Tibial artery (tissue), 4 donors: ENCODE data around the gene LATS1.
"Not testable (repeated sequence)": the region's sequence is repeated elsewhere in the genome, so short reads cannot be mapped to it uniquely, and the experiment has no call there.

Experiments used
- DNase-seq, 2 donors: peaks; one replicate each; pipeline ENCODE4 v3.0.0-alpha.2; 2019
- H3K27ac ChIP-seq, 2 donors: fragments of 200-600 bp; sonication (generic) in 1 of 2; 1 replicate in 1 of 2; 2 replicates in 1 of 2; pipeline ENCODE4 v1.5.1; 2018 to 2019; ENCODE audit warnings: mild to moderate bottlenecking in 1 of 2
- H3K27me3 ChIP-seq, 2 donors: fragments of 200-600 bp; sonication (generic) in 1 of 2; one replicate each; pipeline versions ENCODE4 v1.5.1 to v1.6.0; 2016 to 2019
- H3K36me3 ChIP-seq, 3 donors: fragments of 200-600 bp; sonication (generic) in 2 of 3; one replicate each; pipeline ENCODE4 v1.5.1; 2016 to 2019; ENCODE audit warnings: mild to moderate bottlenecking in 2 of 3
- H3K4me1 ChIP-seq, 4 donors: fragments of 200-600 bp; sonication (generic) in 2 of 4; 1 replicate in 3 of 4; 2 replicates in 1 of 4; pipeline ENCODE4 v1.5.1; 2016 to 2019
- H3K4me3 ChIP-seq, 2 donors: fragments of 200-600 bp; sonication (generic) in 1 of 2; 1 replicate in 1 of 2; 2 replicates in 1 of 2; pipeline ENCODE4 v1.5.1; 2018 to 2019; ENCODE audit warnings: mild to moderate bottlenecking in 2 of 2
- H3K9me3 ChIP-seq, 3 donors: fragments of 200-600 bp; sonication (generic) in 1 of 3; one replicate each; pipeline ENCODE4 v1.5.1; 2016 to 2019
- intact Hi-C: fragments of 100-400 bp; cut with DNase I; formaldehyde crosslinking; loops from one replicate; pipeline ENCODE4 v1.15.0; 2023; ENCODE audit warnings: low total_unique reads
- TF ChIP-seq, protein P1 (sequence below), 2 experiments: fragments of 200-600 bp in 1 of 2; fragments of 450-650 bp in 1 of 2; IDR thresholded peaks; one replicate each; pipeline ENCODE4 v1.5.1; 2017 to 2019; ENCODE audit warnings: antibody characterized with exemption in 2 of 2, mild to moderate bottlenecking in 1 of 2, moderate library complexity in 1 of 2

Gene LATS1

DNA sequence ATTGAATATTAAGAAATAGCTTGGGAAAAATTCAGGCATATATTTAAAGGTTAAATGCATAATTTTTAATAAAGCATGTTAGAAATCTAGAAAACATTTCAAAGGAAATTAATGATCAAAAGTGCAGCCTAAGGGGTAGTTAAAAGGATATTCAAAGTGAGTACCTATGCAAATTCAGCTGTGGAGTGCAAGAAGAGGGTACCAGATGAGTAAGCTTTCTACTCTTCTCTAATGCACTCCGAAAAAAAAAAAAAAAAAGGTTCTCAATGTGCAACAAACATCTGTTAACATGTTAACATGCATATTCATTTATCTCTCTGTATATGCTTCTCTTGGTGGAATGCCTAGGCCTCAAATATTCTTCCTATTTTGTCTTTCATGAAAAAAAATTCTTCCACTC, 37.4 kb downstream of the LATS1 start:
- Histone ChIP-seq H3K27me3 (no peaks in the 10 kb centered on the region), H3K4me1 (peaks cover 0 to 18% (median 2%) of the 10 kb centered on the region in 4 donors), H3K4me3 (no peak overlapping the region), H3K27ac (no peak overlapping the region), H3K36me3 (peaks cover 30 to 50% (median 30%) of the 10 kb centered on the region in 3 donors), H3K9me3 (no peaks in the 10 kb centered on the region)
- intact Hi-C loops: no loop called here
- no peak for DNase-seq
- TF ChIP-seq, protein P1, sequence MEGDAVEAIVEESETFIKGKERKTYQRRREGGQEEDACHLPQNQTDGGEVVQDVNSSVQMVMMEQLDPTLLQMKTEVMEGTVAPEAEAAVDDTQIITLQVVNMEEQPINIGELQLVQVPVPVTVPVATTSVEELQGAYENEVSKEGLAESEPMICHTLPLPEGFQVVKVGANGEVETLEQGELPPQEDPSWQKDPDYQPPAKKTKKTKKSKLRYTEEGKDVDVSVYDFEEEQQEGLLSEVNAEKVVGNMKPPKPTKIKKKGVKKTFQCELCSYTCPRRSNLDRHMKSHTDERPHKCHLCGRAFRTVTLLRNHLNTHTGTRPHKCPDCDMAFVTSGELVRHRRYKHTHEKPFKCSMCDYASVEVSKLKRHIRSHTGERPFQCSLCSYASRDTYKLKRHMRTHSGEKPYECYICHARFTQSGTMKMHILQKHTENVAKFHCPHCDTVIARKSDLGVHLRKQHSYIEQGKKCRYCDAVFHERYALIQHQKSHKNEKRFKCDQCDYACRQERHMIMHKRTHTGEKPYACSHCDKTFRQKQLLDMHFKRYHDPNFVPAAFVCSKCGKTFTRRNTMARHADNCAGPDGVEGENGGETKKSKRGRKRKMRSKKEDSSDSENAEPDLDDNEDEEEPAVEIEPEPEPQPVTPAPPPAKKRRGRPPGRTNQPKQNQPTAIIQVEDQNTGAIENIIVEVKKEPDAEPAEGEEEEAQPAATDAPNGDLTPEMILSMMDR (IDR thresholded peaks at IDR 0.05): no peak

DNA sequence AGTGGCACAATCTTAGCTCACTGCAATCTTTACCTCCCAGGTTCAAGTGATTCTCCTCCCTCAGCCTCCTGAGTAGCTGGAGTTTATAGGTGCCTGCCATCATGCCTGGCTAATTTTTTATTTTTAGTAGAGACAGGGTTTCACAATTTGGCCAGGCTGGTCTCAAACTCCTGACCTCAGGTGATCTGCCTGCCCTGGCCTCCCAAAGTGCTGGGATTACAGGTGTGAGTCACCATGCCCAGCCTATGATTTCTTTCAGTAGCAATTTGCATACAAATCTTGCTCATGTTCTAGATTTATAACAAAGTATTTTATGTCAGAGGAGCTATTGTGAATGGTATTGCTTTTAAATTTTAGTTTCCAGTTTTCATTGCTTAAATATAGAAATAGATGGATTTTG, 45.6 kb downstream of the LATS1 start:
- H3K4me1 ChIP-seq, H3K4me3 ChIP-seq, H3K27ac ChIP-seq, DNase-seq, H3K27me3 ChIP-seq, intact Hi-C loops, H3K9me3 ChIP-seq: not testable (repeated sequence)
- peaks cover 66 to 87% (median 81%) of the 10 kb centered on the region in 3 donors for H3K36me3 ChIP-seq

DNA sequence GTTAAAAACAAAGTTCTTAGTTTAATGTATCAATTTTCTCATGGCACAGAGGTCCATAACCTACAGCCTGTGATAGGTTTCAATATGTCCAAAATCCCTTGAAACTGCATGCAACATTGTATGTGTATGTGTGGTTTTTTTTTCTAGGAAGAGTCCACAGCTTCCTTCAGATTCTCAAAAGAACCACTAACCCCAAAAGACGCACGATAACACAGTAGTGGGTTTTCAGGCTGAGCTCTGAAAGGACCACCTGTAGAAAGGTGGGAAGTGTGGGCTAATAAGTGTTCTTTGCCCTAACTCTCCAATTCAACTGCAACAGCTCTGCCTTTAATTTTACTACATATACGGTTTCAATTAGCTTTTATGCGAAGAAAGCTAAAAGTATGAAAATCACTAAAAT, 57.9 kb downstream of the LATS1 start:
- no peak overlapping the region for H3K27ac ChIP-seq
- TF ChIP-seq, protein P1 (IDR thresholded peaks at IDR 0.05): no peak
- H3K27me3 ChIP-seq: no peaks in the 10 kb centered on the region
- no peaks in the 10 kb centered on the region for H3K4me1 ChIP-seq
- intact Hi-C loops: no loop called here
- DNase-seq: no peak
- H3K4me3 ChIP-seq: no peak overlapping the region
- no peaks in the 10 kb centered on the region for H3K9me3 ChIP-seq
- peaks cover 18 to 59% (median 42%) of the 10 kb centered on the region in 3 donors for H3K36me3 ChIP-seq

DNA sequence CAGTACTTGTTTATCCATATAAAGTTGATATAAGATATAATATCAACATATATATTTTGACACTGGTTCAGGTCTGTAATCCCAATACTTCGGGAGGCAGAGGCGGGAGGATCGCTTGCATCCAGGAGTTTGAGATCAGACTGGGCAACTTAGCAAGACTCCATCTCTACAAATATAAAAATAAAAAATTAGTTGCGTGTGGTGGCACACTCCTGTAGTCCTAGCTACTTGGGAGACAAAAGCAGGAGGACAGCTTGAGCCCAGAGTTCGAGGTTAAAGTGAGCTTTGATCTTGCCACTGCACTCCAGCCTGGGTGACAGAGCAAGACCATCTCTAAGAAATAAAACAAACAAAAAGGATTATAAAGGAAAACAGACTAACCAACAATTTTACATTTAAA, 60.5 kb downstream of the LATS1 start:
- Histone ChIP-seq H3K4me1 (no peaks in the 10 kb centered on the region), H3K27ac (no peak overlapping the region), H3K36me3 (peaks cover 14 to 36% (median 20%) of the 10 kb centered on the region in 3 donors), H3K27me3 (no peaks in the 10 kb centered on the region), H3K9me3 (no peaks in the 10 kb centered on the region), H3K4me3 (no peak overlapping the region)
- DNase-seq: no peak
- TF ChIP-seq, protein P1 (IDR thresholded peaks at IDR 0.05): no peak
- intact Hi-C loops: no loop called here

DNA sequence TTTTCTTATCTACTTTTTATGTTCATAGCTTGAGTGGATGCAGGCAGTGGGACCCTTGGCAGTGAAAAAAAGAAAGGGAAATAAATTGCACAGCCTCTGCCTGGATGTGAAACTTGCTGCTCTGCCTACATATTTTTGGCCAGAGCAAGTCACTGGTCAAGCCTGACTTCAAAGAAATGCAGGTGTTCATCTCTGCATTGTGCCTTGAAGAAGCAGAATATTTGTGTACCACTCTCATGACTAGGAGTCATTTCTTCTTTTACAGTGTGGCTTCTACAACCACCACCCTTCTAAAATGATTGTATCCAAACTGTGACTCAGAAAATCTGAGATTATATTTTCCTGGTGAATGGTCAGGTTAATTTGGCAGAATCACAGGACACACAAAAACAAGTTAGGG, 66.8 kb downstream of the LATS1 start:
- peaks cover 0 to 15% (median 5%) of the 10 kb centered on the region in 4 donors for H3K4me1 ChIP-seq
- H3K9me3 ChIP-seq: no peaks in the 10 kb centered on the region
- H3K27ac ChIP-seq: no peak overlapping the region
- H3K4me3 ChIP-seq: no peak overlapping the region
- intact Hi-C loops: no loop called here
- DNase-seq: no peak
- TF ChIP-seq, protein P1 (IDR thresholded peaks at IDR 0.05): no peak
- no peaks in the 10 kb centered on the region for H3K36me3 ChIP-seq
- no peaks in the 10 kb centered on the region for H3K27me3 ChIP-seq

DNA sequence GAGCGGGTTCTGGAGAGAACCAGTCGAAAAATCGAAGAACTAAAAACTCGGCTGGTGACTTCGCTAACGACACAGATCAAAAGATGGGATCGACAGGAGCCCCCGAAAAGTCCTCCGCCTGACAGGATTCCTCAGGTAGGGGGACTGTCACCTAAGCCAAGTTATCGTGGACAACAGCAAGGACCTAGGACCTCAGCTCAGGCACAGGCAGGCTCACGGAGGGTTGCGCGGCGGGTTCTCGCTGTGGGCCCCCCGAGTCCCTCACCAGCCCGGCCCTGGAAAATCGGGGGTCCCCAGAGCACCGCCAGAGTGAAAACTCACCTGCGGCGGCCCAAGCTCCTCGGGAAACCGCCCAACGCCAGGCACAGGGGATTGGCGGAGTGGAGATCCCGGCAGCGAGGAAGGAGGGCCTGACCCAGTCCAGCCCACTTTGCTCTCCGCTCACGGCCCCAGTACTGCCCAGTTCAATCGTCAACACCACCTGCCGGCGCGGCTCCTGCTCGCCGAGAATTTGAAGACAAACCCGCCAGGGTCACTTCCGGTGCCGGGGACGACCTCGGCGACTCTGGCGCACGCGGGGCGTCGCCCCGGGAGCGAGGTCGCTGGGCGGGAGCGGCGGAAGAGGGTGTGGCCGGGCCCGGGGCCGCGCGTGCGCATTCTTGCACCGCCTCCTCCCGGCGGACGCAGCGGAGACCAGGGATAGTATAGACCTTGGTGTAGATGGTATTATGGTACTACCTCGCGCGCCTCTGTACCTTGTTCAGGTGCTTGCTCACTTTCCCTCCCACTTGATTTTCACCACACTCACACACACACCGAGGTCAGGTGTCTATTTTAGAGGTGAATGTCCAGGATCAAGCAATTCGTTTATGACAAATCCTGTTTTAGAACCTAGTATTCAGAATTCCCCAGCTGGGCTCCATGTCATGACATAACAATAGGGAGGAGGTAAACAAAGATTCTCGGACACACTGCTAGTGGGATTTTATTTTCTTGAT, 69.5 kb downstream of the LATS1 start, which contains the start of gene KATNA1:
Gene KATNA1 (minus strand): TSS at position 567 of the 998 bp plus-strand sequence. CDS start 10,167 bp downstream, outside the sequence.
- TF ChIP-seq, protein P1 (IDR thresholded peaks at IDR 0.05): no peak
- H3K36me3 ChIP-seq: no peaks in the 10 kb centered on the region
- DNase-seq: peak; percentile 66 to 89
- H3K9me3 ChIP-seq: no peaks in the 10 kb centered on the region
- H3K4me3 ChIP-seq: peak within 1 kb of the TSS; percentile 89 to 92
- peak within 1 kb of the TSS; percentile 83 to 86 for H3K27ac ChIP-seq
- H3K27me3 ChIP-seq: no peaks in the 10 kb centered on the region
- intact Hi-C loops: loop anchor here (10.0 kb wide), 1 partner anchor 84 kb away; the partner anchor contains the start of gene GINM1
- peaks cover 0 to 15% (median 5%) of the 10 kb centered on the region in 4 donors for H3K4me1 ChIP-seq
